ENCODE results near the gene TAS2R50.

TAS2R50 gene

GRCh38 chr12:10943167-10943566, 43.5 kb downstream of the TAS2R50 start:
- no peak for DNase-seq

GRCh38 chr12:10941916-10942607, 44.6 kb downstream of the TAS2R50 start:
- DNase-seq, result no peak

DNA sequence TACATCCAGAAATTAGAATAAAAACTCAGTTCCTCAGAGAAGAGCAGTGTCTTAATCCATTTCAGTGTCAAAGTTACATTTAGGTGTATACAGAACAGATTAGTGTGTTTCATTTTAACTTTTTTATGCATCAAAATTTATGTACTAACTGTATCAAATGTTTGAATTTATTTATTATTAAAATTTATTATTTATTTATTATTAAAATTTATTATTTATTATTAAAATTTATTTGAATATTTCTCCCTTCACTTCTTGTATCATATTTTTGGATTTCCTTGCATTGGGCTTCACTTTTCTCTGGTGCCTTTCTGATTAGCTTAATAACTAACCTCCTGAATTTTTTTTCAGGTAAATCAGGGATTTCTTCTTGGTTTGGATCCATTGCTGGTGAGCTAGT, 45.3 kb downstream of the TAS2R50 start:
- DNase-seq, result no peak

DNA sequence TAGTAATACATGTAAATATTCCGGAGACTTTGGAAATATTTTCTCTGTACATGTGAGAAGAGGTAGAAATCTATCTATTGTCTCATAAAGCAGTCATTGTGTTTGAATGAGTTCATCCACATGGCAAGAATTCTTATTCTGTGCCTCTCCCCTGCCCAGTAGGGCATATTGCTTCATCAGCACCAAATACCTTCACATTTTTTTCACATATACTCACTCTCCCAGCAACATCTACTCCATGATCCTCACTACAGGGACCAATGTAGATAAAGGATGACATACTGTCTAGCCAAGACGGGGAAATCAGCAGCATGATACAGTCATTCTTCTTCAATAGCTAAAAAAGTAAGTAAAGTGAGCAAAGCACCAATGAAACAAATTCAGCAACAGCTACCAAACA, 46.3 kb downstream of the TAS2R50 start:
- DNase-seq, result no peak

- DNase-seq, result no peak
These were observed 47.5 kb downstream of the TAS2R50 start, which contains the start of gene TAS2R14 for GRCh38 chr12:10939163-10939562. Gene TAS2R14, minus strand, starts transcription at chr12:10939263. Its CDS starts 56 bp downstream, at chr12:10939207.

DNA sequence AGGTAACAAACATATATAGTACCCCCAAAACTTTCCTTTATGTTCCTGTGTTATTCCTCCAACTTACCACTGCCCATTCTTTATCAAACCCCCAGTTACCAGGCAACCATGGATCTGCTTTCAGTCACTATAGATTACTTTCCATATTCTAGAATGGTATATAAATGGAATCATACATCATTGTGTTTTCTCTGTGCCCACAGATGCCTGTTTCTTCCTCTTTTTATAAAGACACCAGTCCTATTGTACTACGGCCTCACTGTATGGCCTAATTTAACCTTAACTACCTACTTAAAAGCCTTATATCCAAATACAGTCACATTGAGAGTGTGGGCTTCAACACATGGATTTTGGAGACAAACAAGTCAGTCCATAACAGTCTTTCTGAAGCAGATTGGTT, 50.2 kb downstream of the TAS2R50 start:
- DNase-seq, result no peak
